Fibroblast of the aortic adventitia (primary cell): ENCODE data around the gene TRIM72. TPM values are rescaled to one million over a fixed set of nuclear protein-coding genes. Genes with fewer than 3 reads are reported as not detected.
"Not testable (repeated sequence)": the region's sequence is repeated elsewhere in the genome, so short reads cannot be mapped to it uniquely, and the experiment has no call there.

Source experiments
- DNase-seq: peaks from one replicate; pipeline ENCODE4 v3.0.0-alpha.2; 2010; ENCODE audit warnings: low read depth
- H3K4me3 ChIP-seq: 2 replicates; pipeline ENCODE4 v1.5.1; 2011; ENCODE audit warnings: low read depth, mild to moderate bottlenecking, control low read depth, low read length, moderate library complexity
- total RNA-seq: library from RNA; depleted of rRNA; stranded (reverse); fragments of >200 nt; gene quantifications from 2 replicates; pipeline ENCODE4 v1.2.3, GENCODE V29; 2012; ENCODE audit warnings: low replicate concordance
- TF ChIP-seq, protein P1 (sequence below): IDR thresholded peaks from 2 replicates; pipeline ENCODE4 v1.5.1; 2011; ENCODE audit warnings: mild to moderate bottlenecking, low read length, control low read depth, inconsistent platforms; ENCODE audit not compliant: insufficient read depth

TRIM72 gene
- total RNA-seq, 1 donor: not detected

DNA sequence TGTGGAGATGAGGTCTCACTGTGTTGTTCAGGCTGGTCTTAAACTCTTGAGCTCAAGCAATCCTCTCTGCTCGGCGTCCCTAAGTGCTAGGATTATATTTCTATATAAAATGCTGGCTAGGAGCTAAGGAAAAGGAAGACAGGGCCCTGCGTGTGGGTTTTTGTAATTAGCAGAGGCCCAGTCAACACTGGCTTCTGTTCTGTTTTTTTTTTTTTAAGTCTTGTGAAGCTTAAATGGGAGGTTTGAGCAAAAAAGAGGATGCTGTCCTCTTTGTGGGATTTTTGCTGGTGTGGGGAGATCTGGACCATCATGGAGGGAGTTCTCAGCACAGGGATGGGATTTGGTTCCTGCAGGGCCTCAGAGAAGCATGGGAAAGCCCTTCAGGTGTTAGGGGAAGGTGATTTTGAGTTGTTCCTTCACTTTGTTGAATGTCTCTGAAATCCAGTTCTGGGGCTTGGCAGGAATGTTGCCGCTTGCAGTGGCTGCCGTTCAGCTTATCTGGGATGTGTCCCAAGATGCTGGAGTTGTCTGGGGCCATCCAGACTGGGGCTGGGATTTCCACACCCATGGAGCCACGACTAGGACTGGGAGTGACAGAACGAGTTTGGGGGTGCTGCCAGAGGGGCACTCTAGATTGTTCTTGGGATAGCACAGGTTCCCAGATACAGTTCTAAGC lies 15.6 kb upstream of the TRIM72 start:
- TF ChIP-seq, protein P1, sequence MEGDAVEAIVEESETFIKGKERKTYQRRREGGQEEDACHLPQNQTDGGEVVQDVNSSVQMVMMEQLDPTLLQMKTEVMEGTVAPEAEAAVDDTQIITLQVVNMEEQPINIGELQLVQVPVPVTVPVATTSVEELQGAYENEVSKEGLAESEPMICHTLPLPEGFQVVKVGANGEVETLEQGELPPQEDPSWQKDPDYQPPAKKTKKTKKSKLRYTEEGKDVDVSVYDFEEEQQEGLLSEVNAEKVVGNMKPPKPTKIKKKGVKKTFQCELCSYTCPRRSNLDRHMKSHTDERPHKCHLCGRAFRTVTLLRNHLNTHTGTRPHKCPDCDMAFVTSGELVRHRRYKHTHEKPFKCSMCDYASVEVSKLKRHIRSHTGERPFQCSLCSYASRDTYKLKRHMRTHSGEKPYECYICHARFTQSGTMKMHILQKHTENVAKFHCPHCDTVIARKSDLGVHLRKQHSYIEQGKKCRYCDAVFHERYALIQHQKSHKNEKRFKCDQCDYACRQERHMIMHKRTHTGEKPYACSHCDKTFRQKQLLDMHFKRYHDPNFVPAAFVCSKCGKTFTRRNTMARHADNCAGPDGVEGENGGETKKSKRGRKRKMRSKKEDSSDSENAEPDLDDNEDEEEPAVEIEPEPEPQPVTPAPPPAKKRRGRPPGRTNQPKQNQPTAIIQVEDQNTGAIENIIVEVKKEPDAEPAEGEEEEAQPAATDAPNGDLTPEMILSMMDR: no peak
- no peak for DNase-seq
- H3K4me3 ChIP-seq: no peak overlapping the region

DNA sequence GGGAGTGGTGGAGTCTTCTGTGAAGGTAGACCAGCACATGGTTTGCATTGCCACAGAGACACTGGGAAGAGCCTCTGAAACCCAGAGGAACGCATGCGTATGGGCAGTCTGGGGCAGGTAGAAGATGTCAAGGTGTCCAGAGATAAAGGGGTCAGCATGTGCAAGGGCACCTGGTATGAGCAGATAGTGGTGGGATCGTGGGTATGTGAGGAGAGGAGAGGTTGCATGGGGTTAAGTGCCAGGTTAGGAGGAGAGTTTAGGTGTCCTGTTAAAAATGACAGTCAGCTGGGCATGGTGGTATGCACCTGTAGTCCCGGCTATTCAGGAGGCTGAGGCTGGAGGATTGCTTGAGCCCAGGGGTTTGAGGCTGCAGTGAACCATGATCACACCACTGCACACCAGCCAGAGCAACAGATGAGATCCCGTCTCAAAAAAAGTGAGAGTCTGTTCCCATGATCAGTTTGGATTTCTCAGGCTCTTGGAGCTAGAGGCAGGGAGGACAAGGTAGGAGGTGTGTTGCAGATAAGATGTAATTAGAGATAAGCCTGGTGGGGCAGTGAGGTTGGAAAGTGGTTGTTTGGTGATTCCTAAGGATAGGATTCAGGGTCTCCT lies 14.4 kb upstream of the TRIM72 start:
- DNase-seq: no peak
- H3K4me3 ChIP-seq: no peak overlapping the region
- TF ChIP-seq, protein P1: no peak

DNA sequence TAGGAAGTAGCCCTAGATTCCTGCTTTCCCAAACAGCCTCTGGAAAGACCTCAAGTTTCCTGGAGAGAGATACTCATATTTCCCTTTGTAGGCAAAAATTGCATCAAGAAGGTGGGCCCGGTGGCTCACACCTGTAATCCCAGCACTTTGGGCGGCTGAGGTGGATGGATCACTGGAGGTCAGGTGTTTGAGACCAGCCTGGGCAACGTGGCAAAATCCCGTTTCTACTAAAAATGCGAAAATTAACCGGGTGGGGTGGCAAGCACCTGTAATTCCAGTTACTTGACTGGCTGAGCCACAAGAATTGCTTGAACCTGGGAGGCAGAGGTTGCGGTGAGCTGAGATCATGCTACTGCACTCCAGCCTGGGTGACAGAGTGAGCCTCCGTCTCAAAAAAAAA lies 13.8 kb upstream of the TRIM72 start:
- DNase-seq, H3K4me3 ChIP-seq: not testable (repeated sequence)

DNA sequence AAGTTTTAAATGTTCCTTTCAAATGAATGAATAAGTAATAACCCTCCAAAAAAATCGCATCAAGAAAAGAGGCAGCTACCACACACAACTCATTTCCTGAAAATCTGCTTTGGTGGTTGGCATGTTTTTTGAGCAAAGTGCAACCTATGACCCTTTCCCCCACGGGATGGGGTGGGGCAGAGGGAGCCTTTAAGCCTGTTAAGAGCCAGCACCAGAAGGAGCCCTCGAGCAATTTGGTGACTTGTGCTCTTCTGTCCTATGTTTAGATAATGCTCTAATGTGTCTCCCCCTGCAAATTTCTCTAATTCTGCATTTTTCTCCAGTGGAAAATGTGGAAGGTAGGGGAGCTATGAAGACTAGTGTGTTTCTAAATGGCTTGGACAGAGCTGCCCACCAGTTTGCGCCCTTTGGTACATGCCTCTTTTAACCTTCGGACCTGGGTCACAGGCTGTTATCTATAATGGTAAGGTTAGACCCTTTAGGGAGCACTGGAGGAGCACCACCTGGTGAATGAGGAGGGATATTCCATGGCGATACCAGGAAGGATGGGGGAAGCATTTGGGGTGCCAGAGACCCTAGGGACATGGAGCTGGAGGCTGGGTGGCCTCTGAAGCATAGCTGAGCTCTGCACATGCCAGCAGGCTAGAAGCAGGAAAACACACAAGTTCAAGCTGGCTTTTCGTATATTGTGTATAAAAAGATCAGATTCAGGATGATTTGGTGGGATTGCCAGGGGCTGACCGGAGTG lies 12.9 kb upstream of the TRIM72 start:
- H3K4me3 ChIP-seq: peak overlapping the region; percentile 77
- no peak for DNase-seq

DNA sequence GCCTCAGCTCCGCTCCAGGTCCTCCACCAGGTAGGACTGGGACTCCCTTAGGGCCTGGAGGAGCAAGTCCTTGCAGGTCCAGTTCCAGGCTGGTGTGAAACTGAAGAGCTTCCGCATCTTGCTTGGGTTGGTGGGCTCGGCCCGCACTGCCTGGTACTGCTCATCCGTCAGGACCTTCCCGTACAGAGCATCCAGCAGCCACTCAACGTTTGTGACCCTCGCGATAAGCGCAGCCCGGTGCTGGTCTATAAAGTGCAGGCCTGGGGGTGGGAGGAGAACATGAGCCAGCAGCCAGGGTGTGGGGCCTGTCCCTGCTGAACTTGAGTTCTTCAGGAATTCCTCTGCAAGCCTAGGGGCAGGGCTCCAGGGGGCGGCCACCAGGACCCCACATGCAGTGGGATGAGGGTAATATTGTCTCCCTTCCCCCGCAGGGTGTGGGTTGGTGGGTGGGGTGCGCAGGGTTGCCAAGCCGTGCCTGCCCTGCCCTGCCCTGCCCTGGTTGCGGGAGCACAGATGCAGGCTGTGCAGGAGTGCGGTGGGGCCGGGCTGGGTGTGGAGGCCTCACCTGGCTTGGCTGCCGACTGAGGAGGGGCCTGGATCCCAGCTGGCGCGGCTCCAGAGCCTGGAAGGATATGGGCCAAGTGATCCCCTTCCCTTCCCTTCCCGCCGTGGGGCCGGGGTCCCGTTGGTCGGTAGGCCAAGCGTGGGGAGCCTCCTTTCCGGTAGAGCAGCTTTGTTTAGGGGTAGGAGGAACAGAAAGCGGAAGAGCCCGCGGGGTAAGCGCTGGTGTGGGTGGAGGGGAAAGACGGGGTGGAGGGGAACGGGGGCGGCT lies 12.1 kb upstream of the TRIM72 start:
- TF ChIP-seq, protein P1: no peak
- no peak for DNase-seq
- H3K4me3 ChIP-seq: peak overlapping the region; percentile 77

More for the DNA sequence above, 12.9 kb upstream of the TRIM72 start:
- TF ChIP-seq, protein P1: peak; percentile 3

DNA sequence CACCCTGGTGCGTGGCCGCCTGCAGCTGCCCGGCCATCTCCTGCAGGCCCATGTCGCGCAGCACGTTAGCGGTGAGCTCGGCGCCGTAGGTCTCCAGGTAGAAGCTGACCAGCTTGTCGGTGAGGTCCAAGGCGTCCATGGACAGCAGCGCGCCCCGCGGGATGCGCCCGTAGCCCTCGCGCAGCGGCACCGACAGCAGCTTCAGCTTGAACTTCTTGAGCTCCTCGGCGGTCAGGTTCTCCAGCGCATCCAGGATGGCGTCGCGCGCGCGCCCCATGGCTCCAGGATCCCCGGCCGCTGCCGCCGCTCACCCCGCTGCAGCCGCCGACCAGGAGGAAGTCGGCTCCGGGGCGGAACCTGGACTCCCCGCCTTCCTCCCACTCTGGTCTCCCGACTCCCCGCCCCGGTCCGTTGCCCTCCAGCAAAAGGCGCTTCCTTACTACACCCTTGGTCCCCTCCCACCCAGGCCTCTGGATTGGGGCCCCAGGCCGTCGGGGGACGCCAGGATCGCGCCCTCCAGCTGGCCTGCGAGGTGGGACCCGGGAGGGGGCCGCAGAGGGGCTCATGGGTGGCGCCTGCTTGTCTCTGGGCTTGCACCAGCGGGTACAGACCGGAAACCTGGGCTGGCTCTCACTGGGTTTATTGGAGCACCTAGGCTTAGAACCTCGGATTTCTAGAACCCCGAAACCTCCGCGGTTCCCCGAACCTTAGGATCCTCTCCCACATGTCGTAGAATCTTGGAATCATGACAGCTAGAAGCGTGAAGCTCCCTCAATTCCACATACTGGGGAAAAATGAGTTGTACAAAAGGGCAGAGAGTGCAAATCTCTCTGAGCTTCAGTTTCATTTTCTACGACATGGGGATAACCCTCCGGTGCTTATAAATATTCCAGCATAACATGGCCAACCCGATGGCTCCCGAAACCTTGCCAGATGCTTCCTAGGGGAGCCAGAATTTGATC lies 11.2 kb upstream of the TRIM72 start, which contains the start of gene PYCARD:
Gene PYCARD (minus strand): TSS at position 347 of the 962 bp plus-strand sequence. CDS start 70 bp downstream, at position 277.
- TF ChIP-seq, protein P1: no peak
- no peak for DNase-seq
- peak within 1 kb of the TSS; percentile 77 for H3K4me3 ChIP-seq
